ENCODE results near the gene HMGCS2.

HMGCS2 gene

DNA sequence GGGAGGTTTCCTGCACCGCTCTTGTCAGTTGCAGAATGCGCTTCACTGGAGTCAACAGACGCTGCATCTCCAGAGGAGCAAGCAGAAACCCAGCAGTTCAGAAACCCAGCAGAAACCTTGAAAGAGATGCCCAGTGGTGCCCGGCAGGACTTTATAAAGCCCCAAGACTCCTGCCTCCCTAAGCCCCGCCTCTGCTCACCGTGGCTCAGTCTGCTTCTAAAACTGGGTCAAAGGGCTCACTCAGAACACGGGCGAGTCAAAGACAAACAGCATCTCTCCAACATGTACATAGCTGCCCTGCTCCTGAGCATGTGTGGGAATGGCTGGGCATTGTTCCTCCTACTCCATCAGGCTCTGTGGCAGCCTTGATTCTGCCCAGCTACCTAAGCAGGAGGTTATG, at the start of gene HMGCS2:
HMGCS2 (minus strand) TSS at position 128 of the 400 bp plus-strand sequence; CDS start at position 67, 61 bp downstream.
- no peak for DNase-seq

DNA sequence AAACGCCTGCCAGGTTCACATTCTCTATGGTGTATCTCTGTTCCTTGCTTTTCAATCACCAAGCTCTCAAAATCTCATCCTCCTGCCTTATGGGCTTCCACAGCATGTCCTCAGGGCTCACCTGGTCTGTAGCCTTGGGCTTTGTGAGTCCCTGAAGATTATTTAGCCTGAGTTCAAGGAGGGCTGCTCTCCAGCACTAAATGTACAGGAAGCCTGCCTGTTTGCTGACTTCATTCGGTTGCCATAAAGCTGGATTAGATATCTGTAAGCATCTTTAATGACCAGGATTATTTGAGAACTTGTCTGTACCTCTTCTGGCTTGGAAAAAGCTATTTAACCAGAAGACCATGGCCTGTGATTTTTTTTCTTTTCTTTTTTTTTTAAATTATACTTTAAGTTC, 49.5 kb upstream of the HMGCS2 start:
- DNase-seq: no peak

DNA sequence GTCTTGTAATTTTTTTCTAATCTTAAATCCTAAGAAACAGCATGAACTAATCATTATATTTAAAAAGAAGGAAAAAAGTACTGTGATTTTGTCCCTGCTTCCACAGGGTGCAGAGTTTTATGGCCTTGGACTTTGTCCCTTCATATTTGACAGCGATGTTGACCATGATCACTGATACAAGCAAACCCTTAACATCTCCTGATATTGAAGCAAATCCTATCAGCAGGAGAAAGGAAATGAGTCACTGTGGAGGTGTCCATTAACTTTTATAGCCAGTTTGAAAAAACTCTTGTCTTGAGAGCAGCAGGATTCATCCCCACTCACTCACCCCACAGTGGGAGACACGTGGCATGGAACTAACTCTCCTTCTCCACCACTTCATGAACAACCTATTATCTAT, 47.7 kb upstream of the HMGCS2 start:
- DNase-seq: no peak

DNA sequence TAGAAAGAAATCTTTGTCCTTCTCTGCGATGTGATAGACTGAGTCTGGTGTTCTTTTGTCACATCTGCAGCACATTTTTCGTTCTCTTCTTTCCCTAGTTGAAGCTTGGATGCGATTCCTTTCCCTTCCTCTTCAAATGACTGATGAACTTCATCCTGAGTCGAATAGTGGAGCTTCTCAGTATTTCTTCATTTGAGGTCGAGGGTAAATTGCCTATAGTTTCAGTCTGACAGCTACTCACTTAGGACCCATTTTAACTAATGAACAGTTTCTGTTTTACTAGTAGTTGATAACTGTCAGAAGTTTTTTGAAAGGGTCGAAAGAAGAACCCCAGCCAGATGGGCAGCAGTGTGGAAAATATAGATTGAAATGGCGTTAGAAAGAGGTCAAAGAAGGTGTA, 47.2 kb upstream of the HMGCS2 start:
- DNase-seq: no peak

DNA sequence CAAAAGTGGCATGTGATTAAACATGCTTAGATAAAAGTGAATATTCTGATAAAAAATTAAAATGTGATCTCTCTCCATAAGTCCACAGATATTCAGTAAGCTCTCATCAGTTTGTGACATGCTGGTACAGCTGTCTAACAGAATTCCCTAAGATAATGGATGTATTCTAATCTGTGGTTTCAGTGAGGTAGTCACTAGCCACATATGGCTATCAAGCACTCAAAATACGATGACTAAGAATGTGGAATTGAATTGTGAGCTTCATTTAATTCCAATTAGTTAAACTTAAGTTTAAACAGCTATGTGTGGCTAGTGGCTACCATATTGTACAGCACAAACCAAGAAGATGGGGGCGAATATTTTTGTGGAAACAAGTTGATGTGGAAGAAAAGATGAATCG, 46.7 kb upstream of the HMGCS2 start:
- no peak for DNase-seq

DNA sequence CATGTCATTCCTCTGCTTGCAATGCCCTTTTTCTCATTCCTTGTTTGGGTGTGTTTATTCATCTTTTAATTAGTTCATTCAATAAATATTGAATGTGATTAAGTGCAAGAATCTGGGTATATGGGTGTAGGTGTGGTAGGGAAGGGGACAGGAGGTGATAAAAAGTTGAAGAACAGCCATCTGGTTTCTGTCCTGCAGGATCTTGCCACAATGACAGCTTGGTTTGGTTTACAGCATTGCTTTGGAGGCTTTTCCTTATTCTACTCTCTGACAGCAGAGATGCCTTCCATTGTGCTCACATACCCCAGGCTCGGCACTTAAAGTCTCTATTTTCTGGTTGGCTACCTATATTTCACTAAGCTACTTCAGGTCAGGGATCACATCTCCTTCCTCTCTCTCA, 45.6 kb upstream of the HMGCS2 start:
- no peak for DNase-seq

DNA sequence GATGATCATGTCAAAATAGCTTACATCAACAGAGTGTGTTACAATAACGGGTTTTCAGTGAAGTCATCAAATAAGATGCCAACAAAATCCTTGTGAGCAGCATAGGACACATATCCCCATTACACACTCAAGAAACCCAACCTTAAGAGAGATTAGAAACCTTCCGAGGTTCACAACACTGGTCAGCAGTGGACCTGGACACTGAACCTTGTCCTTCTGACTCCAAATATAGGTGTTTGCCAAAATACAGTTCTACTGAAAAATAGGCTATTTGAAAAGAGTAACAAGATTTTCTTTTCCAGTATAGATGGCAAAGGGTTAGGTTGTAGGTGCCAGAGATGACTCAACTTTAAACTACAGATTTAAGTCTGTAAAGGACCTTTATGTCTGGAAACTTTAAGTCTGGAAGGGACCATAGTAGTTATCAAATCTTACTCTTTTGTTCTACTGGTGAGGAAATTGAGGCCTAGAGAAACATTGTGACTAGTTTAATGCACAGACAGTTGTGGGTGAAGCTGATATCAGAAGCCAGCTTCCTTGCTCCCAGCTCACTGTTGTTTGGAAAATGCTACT, 43.4 kb upstream of the HMGCS2 start:
- DNase-seq: no peak

DNA sequence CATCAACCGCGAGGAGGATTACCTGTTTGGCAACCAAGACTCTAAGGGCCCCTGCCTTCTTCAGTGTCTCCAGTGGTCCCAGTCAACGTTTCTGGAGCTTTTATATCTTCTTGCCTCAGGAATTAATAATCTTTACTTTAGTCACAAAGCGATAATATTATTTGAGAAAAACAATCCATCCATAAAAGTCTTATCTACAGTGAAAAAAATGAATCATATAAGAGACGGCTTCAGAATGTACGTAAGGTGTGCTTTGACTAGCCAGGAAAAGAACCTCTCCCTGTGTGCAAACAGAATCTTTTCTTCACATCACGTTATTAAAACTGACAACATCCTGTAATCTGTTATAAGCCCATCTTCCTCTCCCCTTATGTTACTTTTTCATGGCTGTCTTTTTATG, 42.7 kb upstream of the HMGCS2 start, which contains the start of gene REG4:
REG4 (minus strand) TSS at position 74 of the 400 bp plus-strand sequence. CDS start 2,691 bp downstream, outside the sequence.
- no peak for DNase-seq

DNA sequence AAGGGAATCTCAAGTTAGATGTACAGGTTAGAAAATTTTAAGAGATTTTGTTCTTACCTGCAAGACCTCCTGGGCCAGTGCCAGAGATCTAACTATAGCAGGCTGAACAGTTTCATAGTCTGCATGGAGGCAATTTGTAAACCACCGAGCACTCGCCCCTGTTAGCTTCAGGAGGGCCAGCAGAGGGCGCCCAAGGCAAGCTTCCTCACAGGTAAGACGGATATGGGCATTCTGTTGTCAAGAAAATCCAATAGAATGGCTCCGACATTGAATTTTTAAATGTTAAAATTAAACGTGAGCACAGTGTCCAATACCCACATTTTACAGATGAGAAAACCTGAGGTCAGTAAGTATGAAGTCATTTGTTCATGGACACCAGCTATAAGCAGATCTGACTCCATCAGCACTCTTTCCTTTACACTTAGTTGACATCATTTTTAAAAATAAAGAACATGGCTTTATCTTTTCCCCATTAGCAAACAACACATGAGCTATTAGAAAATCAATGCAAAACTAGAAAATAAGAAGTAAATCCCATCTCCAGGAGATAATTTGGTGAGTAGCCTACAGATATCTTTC, 40.4 kb upstream of the HMGCS2 start:
- DNase-seq: peak; percentile 60

DNA sequence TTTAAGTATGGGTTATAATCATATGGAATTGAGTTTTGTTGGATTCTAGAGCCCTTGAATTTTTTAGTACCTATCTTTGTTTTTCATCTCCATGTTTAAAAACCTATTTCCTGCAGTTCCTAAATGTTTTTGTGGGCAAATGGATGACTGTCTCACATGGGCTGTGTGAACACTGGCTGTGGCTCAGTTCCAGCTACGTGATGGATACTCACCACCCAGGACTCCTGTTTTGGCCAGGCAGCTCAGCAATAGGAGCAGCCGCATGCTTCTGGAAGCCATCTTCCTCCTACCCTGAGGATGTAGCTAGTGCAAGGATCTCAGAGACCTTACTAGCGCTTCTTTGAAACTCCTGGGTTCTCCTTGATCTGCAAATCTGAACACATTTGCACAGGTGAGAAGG, 39.8 kb upstream of the HMGCS2 start:
- no peak for DNase-seq

DNA sequence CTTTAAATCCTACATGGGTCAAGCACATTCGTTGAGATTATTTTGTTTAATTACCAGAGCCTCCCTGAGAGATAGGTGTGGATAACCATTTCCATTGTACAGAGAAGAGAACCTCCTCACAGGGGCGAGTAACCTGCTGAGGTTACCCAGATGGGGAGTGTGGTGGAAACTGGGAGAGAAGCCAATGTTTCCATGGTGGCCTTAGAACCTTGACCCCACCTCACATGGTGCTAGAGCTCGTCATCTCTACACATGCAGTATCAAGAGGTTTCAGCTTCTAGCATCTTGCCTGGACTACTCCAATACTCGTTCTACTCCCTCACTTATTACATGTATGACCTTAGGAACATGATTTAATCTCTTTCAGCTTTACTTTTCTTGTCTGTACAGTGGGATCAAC, 37.8 kb upstream of the HMGCS2 start:
- DNase-seq: no peak

DNA sequence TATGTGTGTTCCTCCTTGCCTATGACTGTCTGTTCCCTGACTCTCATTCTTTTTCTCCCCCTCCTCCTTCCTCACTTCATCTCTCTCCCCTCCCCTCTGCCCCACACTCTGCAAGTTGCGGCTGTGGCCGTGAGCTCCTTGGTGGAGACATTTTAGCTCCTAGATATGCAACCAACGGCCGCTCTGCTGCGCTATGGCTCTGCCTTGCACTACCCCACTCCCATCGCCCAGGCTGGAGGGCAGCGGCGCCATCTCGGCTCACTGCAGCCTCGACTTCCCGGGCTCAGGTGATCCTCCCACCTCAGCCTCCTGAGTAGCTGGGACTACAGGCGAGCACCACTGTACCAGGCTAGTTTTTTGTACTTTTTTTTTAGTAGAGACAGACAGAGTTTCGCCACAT, 37.0 kb upstream of the HMGCS2 start:
- DNase-seq: no peak

DNA sequence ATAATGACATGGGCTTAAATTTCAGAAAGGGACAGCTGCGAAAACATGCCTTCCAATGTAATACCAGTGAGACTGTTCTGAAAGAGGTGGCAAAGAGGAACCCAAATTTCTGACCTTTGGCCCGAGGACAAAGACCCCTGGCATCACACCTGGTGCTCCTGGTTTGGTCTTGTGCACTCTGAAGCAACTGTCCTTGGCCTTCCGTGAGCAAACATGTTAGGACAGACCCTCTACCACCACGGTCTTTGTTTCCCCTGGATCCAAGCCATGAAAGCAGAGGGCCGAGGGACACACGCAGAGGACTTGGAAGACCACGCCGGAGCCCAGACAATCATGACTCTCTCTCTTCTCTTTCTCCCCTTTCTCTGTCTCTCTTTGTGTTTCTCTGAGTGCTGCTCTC, 36.5 kb upstream of the HMGCS2 start:
- DNase-seq: no peak

DNA sequence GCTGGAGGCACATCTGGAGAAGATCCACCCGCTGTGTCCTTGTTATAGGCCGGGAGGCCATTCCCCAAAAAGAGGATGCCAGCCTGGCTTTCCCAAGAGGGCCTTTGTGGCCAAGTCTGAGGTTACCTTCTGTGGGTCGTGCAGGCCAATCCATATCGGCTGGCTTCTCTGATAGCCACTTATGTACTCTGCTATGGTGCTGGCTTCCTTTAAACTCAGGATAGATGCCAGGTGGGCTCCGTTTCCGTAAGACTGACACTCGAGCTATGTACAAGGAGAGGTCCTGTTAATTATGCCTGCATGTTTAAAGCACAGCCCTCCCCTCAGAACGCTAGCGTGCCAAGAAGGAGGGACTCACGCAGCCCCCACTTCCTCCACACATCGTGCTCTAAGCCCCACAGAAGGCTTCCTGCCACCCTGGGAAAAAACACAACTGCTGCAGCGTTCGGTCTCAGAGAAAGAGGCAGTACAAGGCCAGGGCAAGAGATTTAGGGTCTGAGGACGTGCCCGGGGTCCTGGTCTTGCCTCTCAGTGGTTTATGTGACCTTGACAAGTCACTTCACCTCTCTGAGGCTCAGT, 31.0 kb upstream of the HMGCS2 start:
- no peak for DNase-seq

DNA sequence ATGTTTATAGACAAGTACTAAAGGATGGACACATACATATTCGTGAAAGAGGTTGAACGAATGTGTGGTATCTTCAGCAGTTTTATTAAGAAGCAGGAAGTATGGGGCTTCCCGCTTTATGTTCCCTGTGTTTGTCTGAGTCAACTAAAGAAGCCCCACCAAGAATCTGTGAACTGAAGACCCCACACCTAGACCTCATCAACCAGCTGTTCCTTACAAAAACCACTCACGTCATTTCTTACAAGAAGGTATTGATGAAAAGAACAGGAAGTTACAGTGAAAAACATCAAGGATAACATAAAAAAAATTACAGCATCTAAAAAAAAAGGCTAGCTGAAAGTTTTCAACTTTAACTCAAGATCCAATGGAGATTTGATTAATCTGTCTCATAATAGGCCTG, 30.3 kb upstream of the HMGCS2 start:
- DNase-seq: no peak

DNA sequence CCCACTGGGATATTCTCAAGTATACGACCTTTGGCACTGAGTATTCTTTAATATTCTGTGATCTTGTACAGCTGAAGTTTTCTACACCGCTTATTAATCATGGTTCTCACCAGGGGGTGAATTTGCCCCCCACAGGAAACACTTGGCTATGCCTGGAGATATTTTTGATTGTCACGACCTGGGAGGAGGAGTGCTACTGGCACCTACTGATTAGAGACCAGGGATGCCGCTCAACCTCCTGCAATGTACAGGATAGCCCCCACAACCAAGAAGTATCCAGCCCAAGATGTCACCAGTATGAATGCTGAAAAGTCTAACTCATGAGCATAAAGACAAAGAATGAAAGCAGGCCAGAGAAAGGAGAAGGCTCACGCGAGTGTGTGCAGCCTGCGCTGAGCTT, 28.9 kb upstream of the HMGCS2 start:
- no peak for DNase-seq

DNA sequence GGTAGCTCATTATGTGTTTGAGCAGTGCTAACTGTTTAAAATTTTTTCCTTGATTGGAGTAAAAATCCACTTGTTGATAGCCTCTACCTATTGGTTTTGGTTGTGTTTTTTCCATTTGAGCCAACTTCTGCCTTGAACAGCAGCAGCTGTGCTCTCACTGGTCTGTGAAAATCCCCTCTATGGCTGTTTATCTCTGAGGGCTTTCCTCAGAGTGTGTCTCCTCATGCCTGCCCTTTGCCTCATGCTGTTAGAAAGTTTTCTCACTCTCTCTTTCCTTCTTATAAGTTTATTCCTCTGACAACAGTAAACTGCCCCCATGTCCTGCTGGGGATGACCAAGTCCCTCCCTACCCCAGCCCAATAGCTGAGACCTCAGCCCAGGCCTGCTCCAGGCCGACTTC, 28.5 kb upstream of the HMGCS2 start:
- no peak for DNase-seq

DNA sequence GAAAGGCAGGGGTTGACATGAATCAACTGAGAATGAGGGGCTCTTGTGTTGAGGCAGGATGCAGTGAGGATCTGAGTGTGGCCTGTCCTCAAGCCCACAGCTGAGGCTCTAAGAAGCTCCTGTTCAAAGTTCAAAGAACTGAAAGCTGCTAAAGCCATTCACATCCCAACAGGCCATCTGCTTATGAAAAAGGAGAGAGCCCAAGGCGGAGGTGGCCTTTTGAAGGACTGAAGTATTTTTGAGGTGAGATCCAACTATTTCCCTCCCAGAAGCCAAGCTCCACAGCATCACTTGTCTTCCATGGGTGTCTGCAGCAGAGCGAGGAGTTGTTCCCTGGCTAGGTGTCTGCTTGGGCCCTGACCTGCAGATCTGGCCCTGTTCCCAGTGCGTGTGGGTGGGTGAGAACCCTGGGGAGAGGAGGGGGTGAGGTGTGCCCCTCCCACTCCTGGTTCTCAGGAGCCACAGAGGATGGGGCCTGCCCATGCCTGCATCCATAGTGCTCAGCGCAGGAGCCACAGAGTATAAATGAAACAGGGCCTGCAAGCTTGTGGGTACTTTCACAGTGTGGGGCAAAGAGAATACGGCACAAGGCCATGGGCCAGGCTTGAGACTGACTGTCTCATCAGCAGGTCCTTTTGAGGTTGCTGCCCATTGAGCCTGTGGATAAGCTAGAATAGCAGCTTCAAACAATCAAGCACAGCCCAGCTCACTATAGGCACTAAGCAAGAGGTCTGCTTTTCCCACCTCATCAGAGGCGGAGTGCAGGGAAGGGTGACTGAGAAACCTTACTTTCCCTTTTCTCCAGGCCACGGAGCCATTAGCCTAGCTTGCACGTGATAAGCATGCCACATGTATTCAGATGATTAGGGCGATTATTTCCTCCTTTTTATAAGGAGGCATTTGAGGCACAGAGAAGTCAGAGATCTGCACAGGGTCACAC, 26.8 kb upstream of the HMGCS2 start:
- DNase-seq: no peak

DNA sequence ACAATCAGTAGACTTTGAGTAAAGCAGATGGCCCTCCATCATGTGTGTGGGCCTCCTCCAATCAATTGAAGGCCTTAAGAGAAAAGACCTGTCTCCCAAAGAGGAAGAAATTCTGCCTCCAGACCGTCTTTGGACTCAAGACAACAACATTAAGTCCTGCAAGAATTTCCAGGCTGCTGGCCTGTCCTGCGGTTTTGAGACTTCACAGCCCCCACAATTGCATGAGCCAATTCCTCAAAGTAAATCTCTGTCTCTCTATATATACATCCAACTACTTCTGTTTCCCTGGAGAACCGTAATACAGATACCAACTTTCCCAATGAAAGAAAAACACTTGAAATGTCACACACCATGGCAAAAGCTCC, 26.2 kb upstream of the HMGCS2 start:
- DNase-seq: no peak

DNA sequence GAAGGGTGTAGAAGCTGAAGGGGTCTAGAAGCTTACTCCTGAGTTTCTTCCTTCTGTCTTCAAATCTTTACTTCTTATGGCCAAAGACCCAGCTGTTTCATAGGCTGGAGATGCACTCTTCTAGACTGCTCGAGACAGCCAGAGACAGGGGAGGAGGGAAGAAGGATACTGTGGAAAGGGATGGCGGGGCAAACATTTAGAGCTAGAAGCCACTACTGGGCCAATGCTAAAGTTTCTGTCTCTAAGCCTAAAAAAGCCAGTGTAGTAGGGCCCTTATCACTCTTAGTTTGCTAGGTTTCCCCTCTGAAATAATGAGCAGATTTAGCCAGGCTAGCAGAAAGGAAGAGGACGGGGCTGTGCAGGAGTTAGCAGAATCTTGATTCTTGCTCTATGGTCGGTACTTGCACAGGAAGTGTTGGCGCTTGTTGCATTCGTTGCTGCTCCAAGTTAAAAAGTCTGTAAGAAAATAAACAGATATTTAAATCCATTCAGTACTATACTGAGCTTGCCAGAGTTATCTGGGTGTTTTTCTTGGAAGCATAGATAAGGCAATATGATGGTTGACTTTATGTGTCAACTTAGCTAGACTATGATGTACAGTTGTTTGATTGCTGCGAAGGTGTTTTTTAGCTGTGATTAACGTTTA, 25.6 kb upstream of the HMGCS2 start:
- DNase-seq: no peak

DNA sequence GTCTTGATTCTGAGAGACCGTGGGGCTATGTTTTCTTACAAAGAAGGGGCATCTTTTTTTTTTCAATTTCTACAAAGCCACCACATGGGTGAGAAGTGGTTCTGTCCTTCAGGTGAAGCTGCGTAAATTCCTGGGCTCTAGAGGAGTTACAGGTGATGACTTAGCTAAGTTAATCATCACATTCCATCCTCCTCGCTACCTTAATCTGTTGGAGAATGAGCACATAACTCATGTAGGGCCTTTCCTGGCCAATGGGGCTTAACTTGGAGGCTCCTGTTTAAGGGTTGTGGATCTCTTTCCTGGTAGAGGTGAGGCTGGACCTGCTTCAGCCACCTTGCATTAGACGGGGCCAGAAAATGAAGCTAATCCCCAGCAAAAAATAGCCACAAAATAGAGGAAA, 22.7 kb upstream of the HMGCS2 start:
- no peak for DNase-seq

DNA sequence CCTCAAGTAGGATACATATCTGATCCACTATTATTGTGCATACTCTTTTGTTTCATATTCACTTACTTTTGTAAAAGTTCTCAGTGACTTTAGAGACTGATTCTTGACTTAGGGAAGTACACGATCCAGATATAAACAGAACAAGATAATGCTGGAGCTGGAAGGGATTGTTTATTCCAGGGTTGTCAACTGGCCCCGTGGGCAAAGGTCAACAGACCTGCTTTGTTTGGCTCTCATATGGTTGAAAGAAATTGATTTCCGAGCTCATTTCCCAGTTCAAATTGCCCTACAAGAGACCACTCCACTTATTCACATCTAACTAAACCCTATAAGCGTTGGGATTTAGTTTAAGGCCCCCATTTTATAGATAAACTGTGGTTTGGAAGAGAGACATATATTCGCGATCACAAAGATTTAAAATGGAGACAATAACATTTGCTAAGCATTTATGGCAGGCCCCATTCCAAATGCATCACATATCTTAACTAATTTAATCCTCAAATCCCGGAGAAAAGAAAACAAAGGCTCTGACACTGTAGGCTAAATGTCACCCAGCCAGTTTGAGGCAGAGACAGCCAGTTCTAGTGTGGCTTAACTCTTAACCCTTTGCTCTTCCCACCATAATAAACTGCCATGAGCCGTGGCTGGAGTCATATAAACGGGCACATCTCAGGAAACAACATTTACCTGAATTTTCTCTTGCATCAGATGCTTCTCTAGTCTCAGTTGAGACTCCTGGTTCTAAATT, 21.9 kb upstream of the HMGCS2 start:
- DNase-seq: no peak

DNA sequence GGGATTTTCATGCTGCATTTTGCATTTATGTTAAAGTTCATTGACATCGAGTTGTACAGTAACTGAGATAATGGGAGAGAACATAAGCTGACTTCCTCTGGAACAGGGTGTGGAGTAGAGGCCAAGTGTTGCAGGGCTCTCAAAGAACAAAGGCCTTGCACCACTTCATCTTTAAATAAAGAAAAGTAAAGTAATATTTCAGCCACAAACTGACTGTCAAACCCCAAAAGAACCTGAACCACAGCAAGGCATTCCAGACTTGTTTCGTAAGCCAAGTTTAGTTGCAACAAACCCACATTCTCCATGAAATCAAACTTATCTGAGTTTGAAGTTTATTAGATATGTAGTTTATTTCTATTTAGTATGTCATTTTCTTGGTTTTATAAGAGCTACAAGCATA, 19.1 kb upstream of the HMGCS2 start:
- no peak for DNase-seq
